ENCODE results near the gene LPO. TPM values are rescaled to one million over a fixed set of nuclear protein-coding genes. Genes with fewer than 3 reads are reported as not detected.

The LPO gene
- total RNA-seq, 1 experiment from 2014 or later, result not detected

- Histone ChIP-seq H3K4me1 (ENCODE audit: insufficient read depth, low read length) (no peaks in the 10 kb centered on the region), H3K79me2 (ENCODE audit: low read length) (no peaks in the 10 kb centered on the region), H3K4me3 (ENCODE audit: low read length) (no peak overlapping the region), H3K27me3 (ENCODE audit: low read length) (peaks cover 43% of the 10 kb centered on the region), H4K20me1 (ENCODE audit: low read length) (no peaks in the 10 kb centered on the region), H3K9ac (ENCODE audit: low read length) (no peak overlapping the region), H3F3A (ENCODE audit: low read length, unreplicated experiment) (no peaks in the 10 kb centered on the region), H3K36me3 (ENCODE audit: low read depth, low read length) (no peaks in the 10 kb centered on the region), H3K27ac (ENCODE audit: low read length) (no peak overlapping the region), H3K9me2 (replicated peaks; ENCODE audit: low read length) (no peaks in the 10 kb centered on the region), H3K9me3 (ENCODE audit: low read length) (no peaks in the 10 kb centered on the region), H2AFZ (ENCODE audit: low read length) (no peak overlapping the region; the same call in 1 of the 2 replicates), H3K4me2 (ENCODE audit: low read length) (no peak overlapping the region)
- ChIA-PET CTCF (no interaction called here), POLR2A (ENCODE audit: unreplicated experiment) (no interaction called here)
- BruUV-seq (replicated peaks), result no TSS peak
- ATAC-seq, result no peak
- intact Hi-C loops (cut with micrococcal nuclease), result no loop called here
- peak; percentile 41 for DNase-seq
- TF ChIP-seq, protein P1, sequence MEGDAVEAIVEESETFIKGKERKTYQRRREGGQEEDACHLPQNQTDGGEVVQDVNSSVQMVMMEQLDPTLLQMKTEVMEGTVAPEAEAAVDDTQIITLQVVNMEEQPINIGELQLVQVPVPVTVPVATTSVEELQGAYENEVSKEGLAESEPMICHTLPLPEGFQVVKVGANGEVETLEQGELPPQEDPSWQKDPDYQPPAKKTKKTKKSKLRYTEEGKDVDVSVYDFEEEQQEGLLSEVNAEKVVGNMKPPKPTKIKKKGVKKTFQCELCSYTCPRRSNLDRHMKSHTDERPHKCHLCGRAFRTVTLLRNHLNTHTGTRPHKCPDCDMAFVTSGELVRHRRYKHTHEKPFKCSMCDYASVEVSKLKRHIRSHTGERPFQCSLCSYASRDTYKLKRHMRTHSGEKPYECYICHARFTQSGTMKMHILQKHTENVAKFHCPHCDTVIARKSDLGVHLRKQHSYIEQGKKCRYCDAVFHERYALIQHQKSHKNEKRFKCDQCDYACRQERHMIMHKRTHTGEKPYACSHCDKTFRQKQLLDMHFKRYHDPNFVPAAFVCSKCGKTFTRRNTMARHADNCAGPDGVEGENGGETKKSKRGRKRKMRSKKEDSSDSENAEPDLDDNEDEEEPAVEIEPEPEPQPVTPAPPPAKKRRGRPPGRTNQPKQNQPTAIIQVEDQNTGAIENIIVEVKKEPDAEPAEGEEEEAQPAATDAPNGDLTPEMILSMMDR (conservative IDR thresholded peaks at IDR 0.05; ENCODE audit: low read depth, low read length), result no peak
- TF ChIP-seq EZH2 (IDR thresholded peaks at IDR 0.05; ENCODE audit: low read length, unreplicated experiment) (no peak), EZH2phosphoT487 (IDR thresholded peaks at IDR 0.05; ENCODE audit: borderline replicate concordance, low read length) (no peak)
These were observed 5.7 kb upstream of the LPO start for GRCh38 chr17:58232707-58233156.

DNA sequence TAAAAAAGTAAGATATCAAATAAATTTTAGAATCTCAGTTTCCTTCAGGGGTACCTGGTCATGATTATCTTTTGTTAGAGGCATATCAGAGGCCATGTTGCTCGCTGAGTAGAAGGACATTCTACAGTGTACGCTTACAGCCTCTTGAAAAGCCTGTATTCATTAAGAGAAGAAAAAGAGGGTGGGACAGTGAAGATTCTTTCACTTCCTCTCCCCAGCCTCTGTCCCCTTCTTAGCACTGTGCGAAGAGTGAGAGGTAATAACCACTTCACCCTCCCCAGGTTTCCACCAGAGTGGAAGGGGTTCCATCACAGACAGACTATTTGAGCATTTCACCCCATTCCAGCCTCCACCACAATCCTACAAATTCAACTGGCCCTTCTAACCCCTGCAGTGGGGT, 4.8 kb upstream of the LPO start:
- Histone ChIP-seq H3K9ac (ENCODE audit: low read length) (no peak overlapping the region), H3K4me1 (ENCODE audit: insufficient read depth, low read length) (no peaks in the 10 kb centered on the region), H3K27me3 (ENCODE audit: low read length) (peaks cover 50% of the 10 kb centered on the region), H3K9me3 (ENCODE audit: low read length) (no peaks in the 10 kb centered on the region), H3K4me2 (ENCODE audit: low read length) (no peak overlapping the region), H4K20me1 (ENCODE audit: low read length) (no peaks in the 10 kb centered on the region), H3K9me2 (replicated peaks; ENCODE audit: low read length) (no peaks in the 10 kb centered on the region), H3K36me3 (ENCODE audit: low read depth, low read length) (no peaks in the 10 kb centered on the region), H3F3A (ENCODE audit: low read length, unreplicated experiment) (no peaks in the 10 kb centered on the region), H3K4me3 (ENCODE audit: low read length) (no peak overlapping the region), H3K27ac (ENCODE audit: low read length) (no peak overlapping the region), H2AFZ (ENCODE audit: low read length) (no peak overlapping the region), H3K79me2 (ENCODE audit: low read length) (no peaks in the 10 kb centered on the region)
- ChIA-PET POLR2A (ENCODE audit: unreplicated experiment) (no interaction called here), CTCF (no interaction called here)
- ATAC-seq (no peak), DNase-seq (no peak)
- intact Hi-C loops (cut with micrococcal nuclease), result no loop called here
- BruUV-seq (replicated peaks), result no TSS peak
- no peak for TF ChIP-seq EZH2 (IDR thresholded peaks at IDR 0.05; ENCODE audit: low read length, unreplicated experiment)
- TF ChIP-seq EZH2phosphoT487 (IDR thresholded peaks at IDR 0.05; ENCODE audit: borderline replicate concordance, low read length), result no peak
- TF ChIP-seq, protein P1 (conservative IDR thresholded peaks at IDR 0.05; ENCODE audit: low read depth, low read length), result no peak

DNA sequence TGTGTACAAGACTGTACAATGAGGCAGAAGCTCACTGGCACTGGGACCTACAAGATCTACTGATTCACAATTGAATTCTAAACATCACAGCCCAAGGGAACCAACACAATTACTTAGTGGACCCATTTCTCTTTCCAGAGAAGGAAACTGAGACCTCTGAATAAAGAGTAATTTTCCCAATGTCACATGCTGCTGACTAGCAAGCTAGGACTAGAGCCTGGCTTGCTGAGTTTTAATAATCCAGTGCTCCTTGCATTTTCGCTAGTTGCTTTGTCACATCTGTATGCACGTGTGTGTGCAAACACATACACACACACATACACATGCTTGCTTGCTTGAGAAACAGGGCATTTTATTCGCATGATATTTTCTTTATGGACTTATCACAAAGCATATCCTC, 3.9 kb upstream of the LPO start:
- TF ChIP-seq EZH2phosphoT487 (IDR thresholded peaks at IDR 0.05; ENCODE audit: borderline replicate concordance, low read length) (no peak), EZH2 (IDR thresholded peaks at IDR 0.05; ENCODE audit: low read length, unreplicated experiment) (no peak)
- TF ChIP-seq, protein P1 (conservative IDR thresholded peaks at IDR 0.05; ENCODE audit: low read depth, low read length), result no peak
- H3K27me3 ChIP-seq (ENCODE audit: low read length), result peaks cover 56% of the 10 kb centered on the region

More for the DNA sequence above, 3.9 kb upstream of the LPO start:
- H2AFZ ChIP-seq (ENCODE audit: low read length), result no peak overlapping the region
- H3K9ac ChIP-seq (ENCODE audit: low read length), result no peak overlapping the region
- no peaks in the 10 kb centered on the region for H4K20me1 ChIP-seq (ENCODE audit: low read length)
- H3K4me1 ChIP-seq (ENCODE audit: insufficient read depth, low read length), result no peaks in the 10 kb centered on the region
- no peaks in the 10 kb centered on the region for H3K79me2 ChIP-seq (ENCODE audit: low read length)
- no peak overlapping the region for H3K4me2 ChIP-seq (ENCODE audit: low read length)
- H3K4me3 ChIP-seq (ENCODE audit: low read length), result no peak overlapping the region
- H3K9me3 ChIP-seq (ENCODE audit: low read length), result no peaks in the 10 kb centered on the region
- DNase-seq (no peak), ATAC-seq (no peak)
- no TSS peak for BruUV-seq (replicated peaks)
- no peaks in the 10 kb centered on the region for H3K36me3 ChIP-seq (ENCODE audit: low read depth, low read length)
- H3K27ac ChIP-seq (ENCODE audit: low read length), result no peak overlapping the region
- CTCF ChIA-PET, result no interaction called here
- H3F3A ChIP-seq (ENCODE audit: low read length, unreplicated experiment), result no peaks in the 10 kb centered on the region
- H3K9me2 ChIP-seq (replicated peaks; ENCODE audit: low read length), result no peaks in the 10 kb centered on the region
- intact Hi-C loops (cut with micrococcal nuclease), result no loop called here
- POLR2A ChIA-PET (ENCODE audit: unreplicated experiment), result no interaction called here

All from PC-3 (cell line).